H9 (cell line): Measurements from ENCODE around the gene GAR1. TPM values are rescaled to one million over a fixed set of nuclear protein-coding genes. Genes with fewer than 3 reads are reported as not detected.

Experiments used
- DNase-seq: peaks from one replicate; pipeline ENCODE4 v3.0.0-alpha.2; 2017
- H2AFZ ChIP-seq: one replicate; pipeline ENCODE4 v1.6.1; 2013; ENCODE audit warnings: mild to moderate bottlenecking, low read length, control low read depth, moderate library complexity
- H2AK5ac ChIP-seq: 2 replicates; pipeline ENCODE4 v1.6.1; 2013; ENCODE audit warnings: low read length, control low read depth, mixed read lengths; ENCODE audit not compliant: insufficient read length
- H2BK120ac ChIP-seq: one replicate; pipeline ENCODE4 v1.6.1; 2013; ENCODE audit warnings: low read depth, mild to moderate bottlenecking, low read length, control low read depth, inconsistent platforms; ENCODE audit not compliant: poor library complexity, severe bottlenecking
- H2BK12ac ChIP-seq: 2 replicates; pipeline ENCODE4 v1.6.1; 2013; ENCODE audit warnings: low read length, control low read depth, mixed read lengths, low read depth; ENCODE audit not compliant: insufficient read length
- H2BK15ac ChIP-seq: 2 replicates; pipeline ENCODE4 v1.6.1; 2013; ENCODE audit warnings: low read depth, low read length, control low read depth
- H2BK20ac ChIP-seq: one replicate; pipeline ENCODE4 v1.6.1; 2013; ENCODE audit warnings: low read depth, mild to moderate bottlenecking, low read length, control low read depth, inconsistent platforms; ENCODE audit not compliant: poor library complexity, severe bottlenecking
- H2BK5ac ChIP-seq: 2 replicates; pipeline ENCODE4 v1.6.1; 2013; ENCODE audit warnings: low read length, control low read depth, mixed read lengths; ENCODE audit not compliant: insufficient read length
- H3K14ac ChIP-seq: 2 replicates; pipeline ENCODE4 v1.6.1; 2013; ENCODE audit warnings: low read length, control low read depth; ENCODE audit not compliant: insufficient read depth
- H3K18ac ChIP-seq: 2 replicates; pipeline ENCODE4 v1.6.1; 2013; ENCODE audit warnings: low read depth, mild to moderate bottlenecking, mixed read lengths, low read length, control low read depth; ENCODE audit not compliant: insufficient read length
- H3K23ac ChIP-seq: 2 replicates; pipeline ENCODE4 v1.6.1; 2013; ENCODE audit warnings: low read length, control low read depth, mixed read lengths, low read depth; ENCODE audit not compliant: insufficient read length
- H3K23me2 ChIP-seq: 2 replicates; pipeline ENCODE4 v1.6.1; 2013; ENCODE audit warnings: low read depth, mild to moderate bottlenecking, mixed read lengths, low read length, control low read depth; ENCODE audit not compliant: insufficient read length, poor library complexity, severe bottlenecking
- H3K27ac ChIP-seq: 2 replicates; pipeline ENCODE4 v1.5.1; 2013; ENCODE audit warnings: low read length, control low read depth, mixed read lengths, low read depth; ENCODE audit not compliant: insufficient read length
- H3K27me3 ChIP-seq: 2 replicates; pipeline ENCODE4 v1.6.1; 2013; ENCODE audit warnings: low read length, control low read depth, inconsistent platforms; ENCODE audit not compliant: insufficient read depth
- H3K4ac ChIP-seq: 2 replicates; pipeline ENCODE4 v1.6.1; 2013; ENCODE audit warnings: low read depth, mild to moderate bottlenecking, control low read depth, inconsistent platforms, low read length, moderate library complexity
- H3K4me1 ChIP-seq: 2 replicates; pipeline ENCODE4 v1.6.1; 2013; ENCODE audit warnings: low read length, control low read depth, inconsistent platforms; ENCODE audit not compliant: insufficient read depth
- H3K4me2 ChIP-seq: 2 replicates; pipeline ENCODE4 v1.6.1; 2013; ENCODE audit warnings: low read length, control low read depth, mixed read lengths; ENCODE audit not compliant: insufficient read length, insufficient read depth
- H3K56ac ChIP-seq: 2 replicates; pipeline ENCODE4 v1.6.1; 2013; ENCODE audit warnings: low read depth, mild to moderate bottlenecking, mixed read lengths, low read length, control low read depth; ENCODE audit not compliant: insufficient read length
- H3K79me1 ChIP-seq: 2 replicates; pipeline ENCODE4 v1.6.1; 2013; ENCODE audit warnings: low read depth, mild to moderate bottlenecking, moderate library complexity, low read length, control low read depth, inconsistent platforms; ENCODE audit not compliant: insufficient read depth, poor library complexity, severe bottlenecking
- H3K79me2 ChIP-seq: 2 replicates; pipeline ENCODE4 v1.6.1; 2013; ENCODE audit warnings: low read length, control low read depth, inconsistent platforms; ENCODE audit not compliant: insufficient read depth
- H3K9ac ChIP-seq: 2 replicates; pipeline ENCODE4 v1.6.1; 2013; ENCODE audit warnings: low read length, control low read depth, mixed read lengths; ENCODE audit not compliant: insufficient read length; ENCODE audit errors: extremely low read depth
- H3K9me3 ChIP-seq: one replicate; pipeline ENCODE4 v1.6.1; 2013; ENCODE audit warnings: low read depth, low read length, inconsistent platforms; ENCODE audit not compliant: control insufficient read depth
- H3T11ph ChIP-seq: one replicate; pipeline ENCODE4 v1.6.1; 2013; ENCODE audit warnings: mild to moderate bottlenecking, low read length, control low read depth, inconsistent platforms
- H4K20me1 ChIP-seq: one replicate; pipeline ENCODE4 v1.6.1; 2013; ENCODE audit not compliant: control insufficient read depth, insufficient read length, insufficient read depth
- H4K5ac ChIP-seq: 2 replicates; pipeline ENCODE4 v1.6.1; 2013; ENCODE audit warnings: low read depth, mild to moderate bottlenecking, mixed read lengths, low read length, control low read depth; ENCODE audit not compliant: insufficient read length
- H4K8ac ChIP-seq: replicated peaks from 2 replicates; pipeline ENCODE4 v1.6.1; 2013; ENCODE audit warnings: low read length, control low read depth, mixed read lengths, low read depth; ENCODE audit not compliant: insufficient read length
- H4K91ac ChIP-seq: 2 replicates; pipeline ENCODE4 v1.6.1; 2013; ENCODE audit warnings: low read depth, mild to moderate bottlenecking, moderate library complexity, mixed read lengths, low read length, control low read depth; ENCODE audit not compliant: insufficient read length
- H3K27ac Mint-ChIP-seq, 3 experiments: 2 replicates in 2 of 3; 3 replicates in 1 of 3; pipeline ENCODE4 v1.8.0; 2020 to 2021; ENCODE audit warnings: mixed read lengths in 3 of 3, mild to moderate bottlenecking in 1 of 3, moderate library complexity in 1 of 3
- H3K27me3 Mint-ChIP-seq: 2 replicates; pipeline ENCODE4 v1.8.0; 2021; ENCODE audit warnings: low read depth, mild to moderate bottlenecking, moderate library complexity, mixed read lengths
- H3K36me3 Mint-ChIP-seq, 3 experiments: 2 replicates in 2 of 3; 3 replicates in 1 of 3; pipeline ENCODE4 v1.8.0; 2020 to 2021; ENCODE audit warnings: low read depth in 3 of 3, mixed read lengths in 3 of 3; ENCODE audit not compliant: insufficient read depth in 1 of 3
- H3K4me1 Mint-ChIP-seq, 2 experiments: 2 replicates each; pipeline ENCODE4 v1.8.0; 2020; ENCODE audit warnings: mixed read lengths in 2 of 2
- H3K4me3 Mint-ChIP-seq, 2 experiments: 2 replicates in 1 of 2; 3 replicates in 1 of 2; pipeline ENCODE4 v1.8.0; 2020 to 2021; ENCODE audit warnings: mild to moderate bottlenecking in 2 of 2, mixed read lengths in 2 of 2, moderate library complexity in 1 of 2
- H3K9me3 Mint-ChIP-seq, 2 experiments: 2 replicates in 1 of 2; 3 replicates in 1 of 2; pipeline ENCODE4 v1.8.0; 2020; ENCODE audit warnings: mild to moderate bottlenecking in 2 of 2, mixed read lengths in 2 of 2, moderate library complexity in 1 of 2
- WGBS: extraction: QIAGEN DNeasy Blood & Tissue Kit; methylation state at CpG from one replicate; pipeline ENCODE4 v1.1.7; 2013; ENCODE audit warnings: missing lambda C conversion rate, low lambda C conversion rate, mixed read lengths; ENCODE audit not compliant: insufficient read length; ENCODE audit errors: extremely low coverage; 5-methylcytosine and 5-hydroxymethylcytosine counted together
- total RNA-seq: library from RNA; stranded (reverse); gene quantifications from 2 replicates; pipeline ENCODE4 v1.2.1, GENCODE V29; 2021
- TF ChIP-seq, protein P1 (sequence below): fragments of 200-600 bp; sonication (generic); conservative IDR thresholded peaks from 3 replicates; pipeline ENCODE4 v1.8.0; 2021; ENCODE audit warnings: antibody characterized with exemption, mild to moderate bottlenecking

Gene GAR1
- total RNA-seq, 1 experiment from 2014 or later = 45.3 TPM

DNA sequence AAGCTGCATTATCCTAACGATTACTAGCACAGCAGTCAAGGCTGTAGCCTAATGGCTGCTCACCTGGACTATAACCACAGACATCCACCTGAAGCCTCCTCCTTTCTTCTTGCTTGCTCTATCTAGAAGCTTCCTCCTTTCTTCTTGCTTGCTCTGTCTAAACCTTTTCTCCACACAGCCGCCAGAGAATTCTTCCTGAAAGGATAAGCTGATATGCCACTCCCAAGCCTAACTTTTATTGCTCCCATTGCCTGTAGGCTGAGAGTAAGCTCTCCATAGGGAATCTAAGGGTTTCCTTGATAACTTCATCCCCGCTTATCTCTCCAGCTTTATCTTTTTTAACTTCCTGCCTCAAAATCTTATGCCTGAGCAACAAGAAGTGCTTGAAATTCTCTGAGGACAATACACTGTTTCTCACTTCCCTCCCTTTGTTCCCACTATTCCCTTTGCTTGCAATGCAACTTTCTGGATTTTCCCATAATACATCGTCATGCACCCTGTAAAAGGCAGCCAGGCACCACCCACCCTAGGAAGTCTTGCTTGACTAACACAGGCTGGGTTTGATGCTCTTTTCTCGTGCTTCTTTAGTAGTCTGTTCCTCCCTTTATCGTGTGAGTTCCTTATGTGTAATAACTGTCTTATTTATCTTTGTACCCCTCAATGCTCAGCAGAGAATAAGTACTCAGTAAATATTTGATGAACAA lies 31.0 kb downstream of the GAR1 start:
- H3K27me3 Mint-ChIP-seq = peaks cover 1% of the 10 kb centered on the region; the same call in 1 of the 2 replicates
- Histone ChIP-seq H4K20me1 (no peaks in the 10 kb centered on the region), H2BK120ac (no peak overlapping the region), H2BK15ac (no peak overlapping the region), H2BK5ac (no peak overlapping the region), H3K27me3 (no peaks in the 10 kb centered on the region), H3K18ac (no peak overlapping the region), H4K8ac (no peak overlapping the region), H4K5ac (no peak overlapping the region), H3T11ph (no peak overlapping the region), H4K91ac (no peak overlapping the region), H3K56ac (no peak overlapping the region), H3K79me2 (no peaks in the 10 kb centered on the region), H2BK20ac (no peak overlapping the region), H2AK5ac (no peak overlapping the region), H3K4ac (no peak overlapping the region), H3K9me3 (no peaks in the 10 kb centered on the region), H3K4me1 (no peaks in the 10 kb centered on the region), H2BK12ac (no peak overlapping the region), H3K9ac (no peak overlapping the region), H3K27ac (no peak overlapping the region), H3K23me2 (no peaks in the 10 kb centered on the region), H3K79me1 (no peaks in the 10 kb centered on the region), H3K14ac (no peak overlapping the region), H3K23ac (no peak overlapping the region), H2AFZ (no peak overlapping the region), H3K4me2 (no peak overlapping the region)
- no peak for DNase-seq
- H3K27ac Mint-ChIP-seq = no peak overlapping the region
- H3K9me3 Mint-ChIP-seq = no peaks in the 10 kb centered on the region
- H3K36me3 Mint-ChIP-seq = no peaks in the 10 kb centered on the region
- H3K4me3 Mint-ChIP-seq = no peak overlapping the region
- WGBS = no CpG with 5 or more reads among the region's 6 CpGs
- TF ChIP-seq, protein P1, sequence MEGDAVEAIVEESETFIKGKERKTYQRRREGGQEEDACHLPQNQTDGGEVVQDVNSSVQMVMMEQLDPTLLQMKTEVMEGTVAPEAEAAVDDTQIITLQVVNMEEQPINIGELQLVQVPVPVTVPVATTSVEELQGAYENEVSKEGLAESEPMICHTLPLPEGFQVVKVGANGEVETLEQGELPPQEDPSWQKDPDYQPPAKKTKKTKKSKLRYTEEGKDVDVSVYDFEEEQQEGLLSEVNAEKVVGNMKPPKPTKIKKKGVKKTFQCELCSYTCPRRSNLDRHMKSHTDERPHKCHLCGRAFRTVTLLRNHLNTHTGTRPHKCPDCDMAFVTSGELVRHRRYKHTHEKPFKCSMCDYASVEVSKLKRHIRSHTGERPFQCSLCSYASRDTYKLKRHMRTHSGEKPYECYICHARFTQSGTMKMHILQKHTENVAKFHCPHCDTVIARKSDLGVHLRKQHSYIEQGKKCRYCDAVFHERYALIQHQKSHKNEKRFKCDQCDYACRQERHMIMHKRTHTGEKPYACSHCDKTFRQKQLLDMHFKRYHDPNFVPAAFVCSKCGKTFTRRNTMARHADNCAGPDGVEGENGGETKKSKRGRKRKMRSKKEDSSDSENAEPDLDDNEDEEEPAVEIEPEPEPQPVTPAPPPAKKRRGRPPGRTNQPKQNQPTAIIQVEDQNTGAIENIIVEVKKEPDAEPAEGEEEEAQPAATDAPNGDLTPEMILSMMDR = no peak
- peaks cover 0 to 14% of the 10 kb centered on the region in 2 experiments; a peak in 2 of 4 replicates for H3K4me1 Mint-ChIP-seq
